ENCODE data around the gene CASKIN2. TPM values are rescaled to one million over a fixed set of nuclear protein-coding genes. Genes with fewer than 3 reads are reported as not detected.

The CASKIN2 gene, protein sequence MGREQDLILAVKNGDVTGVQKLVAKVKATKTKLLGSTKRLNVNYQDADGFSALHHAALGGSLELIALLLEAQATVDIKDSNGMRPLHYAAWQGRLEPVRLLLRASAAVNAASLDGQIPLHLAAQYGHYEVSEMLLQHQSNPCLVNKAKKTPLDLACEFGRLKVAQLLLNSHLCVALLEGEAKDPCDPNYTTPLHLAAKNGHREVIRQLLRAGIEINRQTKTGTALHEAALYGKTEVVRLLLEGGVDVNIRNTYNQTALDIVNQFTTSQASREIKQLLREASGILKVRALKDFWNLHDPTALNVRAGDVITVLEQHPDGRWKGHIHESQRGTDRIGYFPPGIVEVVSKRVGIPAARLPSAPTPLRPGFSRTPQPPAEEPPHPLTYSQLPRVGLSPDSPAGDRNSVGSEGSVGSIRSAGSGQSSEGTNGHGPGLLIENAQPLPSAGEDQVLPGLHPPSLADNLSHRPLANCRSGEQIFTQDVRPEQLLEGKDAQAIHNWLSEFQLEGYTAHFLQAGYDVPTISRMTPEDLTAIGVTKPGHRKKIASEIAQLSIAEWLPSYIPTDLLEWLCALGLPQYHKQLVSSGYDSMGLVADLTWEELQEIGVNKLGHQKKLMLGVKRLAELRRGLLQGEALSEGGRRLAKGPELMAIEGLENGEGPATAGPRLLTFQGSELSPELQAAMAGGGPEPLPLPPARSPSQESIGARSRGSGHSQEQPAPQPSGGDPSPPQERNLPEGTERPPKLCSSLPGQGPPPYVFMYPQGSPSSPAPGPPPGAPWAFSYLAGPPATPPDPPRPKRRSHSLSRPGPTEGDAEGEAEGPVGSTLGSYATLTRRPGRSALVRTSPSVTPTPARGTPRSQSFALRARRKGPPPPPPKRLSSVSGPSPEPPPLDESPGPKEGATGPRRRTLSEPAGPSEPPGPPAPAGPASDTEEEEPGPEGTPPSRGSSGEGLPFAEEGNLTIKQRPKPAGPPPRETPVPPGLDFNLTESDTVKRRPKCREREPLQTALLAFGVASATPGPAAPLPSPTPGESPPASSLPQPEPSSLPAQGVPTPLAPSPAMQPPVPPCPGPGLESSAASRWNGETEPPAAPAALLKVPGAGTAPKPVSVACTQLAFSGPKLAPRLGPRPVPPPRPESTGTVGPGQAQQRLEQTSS (N-terminal part only)
- 10 to 100 TPM; 27.2 to 31.2 (median 29.0) TPM for polyA plus RNA-seq (ENCODE audit: insufficient read length in 3 of 3)

DNA sequence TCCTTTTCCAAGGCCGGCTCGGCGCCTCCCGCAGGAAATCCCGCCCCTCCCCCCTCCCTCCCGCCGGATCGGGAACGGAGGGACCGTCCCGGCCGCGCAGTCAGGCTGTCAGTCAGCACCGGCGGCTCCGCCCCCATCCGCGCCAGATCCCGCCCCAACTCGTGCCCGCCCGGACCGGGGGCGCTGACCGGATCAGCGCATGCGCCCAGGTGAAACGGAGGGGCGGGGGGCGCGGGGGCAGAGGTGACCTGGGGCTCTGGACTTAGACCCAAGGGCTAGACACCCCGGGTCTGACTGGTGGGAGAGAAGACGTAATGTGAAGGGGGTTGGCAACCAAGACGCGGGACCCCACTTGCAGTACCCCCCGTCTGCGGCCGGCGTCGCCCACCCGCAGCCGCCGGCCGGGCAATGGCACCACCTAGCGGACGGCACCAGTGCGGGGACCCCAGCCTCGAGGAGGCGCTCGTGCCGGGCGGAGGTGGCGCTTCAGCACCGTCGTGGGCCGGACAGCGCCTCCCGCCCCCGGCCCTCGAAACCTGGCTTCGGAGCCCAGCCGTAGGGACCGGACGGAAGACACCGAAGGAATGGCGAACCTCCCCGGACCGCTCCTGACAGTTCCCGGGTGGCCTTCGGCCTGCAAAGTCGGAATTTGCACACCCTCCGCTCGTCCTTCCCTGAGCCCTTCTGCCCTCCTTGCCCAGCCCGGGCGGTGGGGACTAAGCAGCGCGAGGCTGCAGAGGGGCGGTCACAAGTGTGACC, at the start of gene CASKIN2:
CASKIN2 (minus strand) TSS at position 42 of the 759 bp plus-strand sequence. CDS start 1,733 bp downstream, outside the sequence.
- peak; percentile 83 to 87 (median 87) for DNase-seq (ENCODE audit: low read depth in 3 of 3, low spot score in 2 of 3)

DNA sequence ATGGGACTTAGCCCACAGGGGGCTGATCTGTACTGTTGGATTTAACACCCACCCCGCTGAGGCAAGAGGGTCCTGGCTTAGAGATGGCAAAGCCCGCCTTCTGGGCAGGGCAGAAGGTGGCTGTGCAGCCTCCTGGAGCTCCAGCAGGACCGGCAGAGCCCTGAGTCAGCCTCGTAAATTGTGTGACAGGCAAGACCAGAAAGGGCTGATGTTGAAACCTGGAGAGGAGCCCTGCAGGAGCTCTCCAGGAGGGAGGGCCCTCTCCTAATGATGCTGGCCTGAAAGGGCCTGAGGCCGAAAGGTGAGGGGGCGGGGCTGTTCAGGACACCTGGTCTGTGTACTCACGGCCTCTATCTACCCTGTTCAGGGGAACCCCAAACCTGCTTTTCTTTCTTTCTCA, 49.7 kb upstream of the CASKIN2 start:
- DNase-seq (ENCODE audit: low read depth in 3 of 3, low spot score in 2 of 3): no peak

DNA sequence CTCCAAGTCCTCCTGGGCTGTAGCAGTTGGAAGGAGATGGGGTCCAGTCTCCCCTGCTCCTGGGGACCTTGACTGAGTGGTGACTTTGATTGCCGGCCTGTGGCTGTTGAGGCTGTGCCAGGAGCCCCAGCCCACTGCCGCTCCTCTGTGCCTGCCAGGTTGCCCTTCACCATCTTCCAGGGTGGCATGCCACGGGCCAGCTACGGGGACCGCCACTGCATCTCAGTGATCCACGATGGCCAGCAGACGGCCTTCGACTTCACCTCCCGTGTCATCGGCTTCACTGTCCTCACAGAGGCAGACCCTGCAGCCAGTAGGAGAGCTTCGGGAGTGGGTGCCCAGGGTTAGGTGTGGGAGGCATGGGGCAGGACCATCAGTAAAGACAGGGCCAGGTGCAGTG, 48.9 kb upstream of the CASKIN2 start:
- DNase-seq (ENCODE audit: low read depth in 3 of 3, low spot score in 2 of 3): no peak

DNA sequence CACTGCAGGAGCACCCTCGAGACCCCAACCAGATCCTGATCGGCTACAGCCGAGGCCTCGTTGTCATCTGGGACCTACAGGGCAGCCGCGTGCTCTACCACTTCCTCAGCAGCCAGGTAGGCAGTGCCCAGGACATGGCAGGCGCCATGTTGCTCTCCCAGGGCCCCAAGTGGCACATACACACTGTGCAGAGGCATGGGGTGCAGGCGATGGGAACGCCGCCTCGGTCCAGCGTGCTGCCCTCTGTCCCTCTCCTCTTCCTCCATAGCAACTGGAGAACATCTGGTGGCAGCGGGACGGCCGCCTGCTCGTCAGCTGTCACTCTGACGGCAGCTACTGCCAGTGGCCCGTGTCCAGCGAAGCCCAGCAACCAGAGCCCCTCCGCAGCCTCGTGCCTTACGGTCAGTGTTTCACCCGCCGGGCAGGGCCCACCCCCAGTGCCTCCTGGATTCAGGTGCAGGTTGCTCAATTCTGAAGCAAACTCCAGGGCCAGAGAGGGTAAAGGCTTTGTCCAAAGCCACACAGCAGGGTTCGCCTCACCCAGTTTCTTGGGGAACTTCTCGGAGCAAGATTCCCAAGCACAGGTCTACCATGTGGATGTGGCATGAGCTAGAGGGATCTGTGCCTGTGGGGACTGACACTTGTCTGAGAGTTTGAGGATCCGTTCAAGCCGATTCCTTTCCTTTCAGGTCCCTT, 47.9 kb upstream of the CASKIN2 start:
- no peak for DNase-seq (ENCODE audit: low read depth in 3 of 3, low spot score in 2 of 3)

DNA sequence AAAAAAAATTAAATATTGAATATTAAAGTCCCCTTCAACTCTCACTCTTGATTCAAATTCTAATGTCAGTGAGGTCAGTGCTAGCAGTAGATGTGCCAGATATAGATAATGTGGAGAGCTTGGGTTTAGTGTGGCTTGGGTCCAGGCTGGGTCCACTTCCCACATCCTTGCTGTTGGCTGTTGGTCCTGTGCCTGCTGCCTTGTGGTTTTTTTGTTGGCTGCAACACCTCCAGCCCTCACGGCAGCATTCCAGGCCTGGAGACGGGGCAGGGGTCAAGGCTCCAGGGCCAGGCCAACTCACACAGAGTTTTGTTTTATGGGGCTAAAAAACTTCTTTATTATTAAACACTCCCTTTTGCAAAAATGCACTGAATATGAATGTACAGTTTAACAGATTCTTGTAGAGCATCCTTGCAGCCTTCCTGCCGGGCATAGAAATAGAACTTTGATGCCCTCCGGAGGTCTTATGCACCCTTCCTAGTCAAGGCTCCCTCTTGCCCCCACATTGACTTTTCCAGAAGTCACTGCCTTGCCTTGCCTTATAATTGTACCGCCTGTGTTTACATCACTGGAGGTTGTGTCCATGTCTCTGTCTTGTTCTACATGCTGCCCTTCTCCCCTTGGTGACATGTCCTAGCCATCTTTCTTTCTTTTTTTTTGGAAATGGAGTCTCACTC, 46.7 kb upstream of the CASKIN2 start:
- no peak for DNase-seq (ENCODE audit: low read depth in 3 of 3, low spot score in 2 of 3)

DNA sequence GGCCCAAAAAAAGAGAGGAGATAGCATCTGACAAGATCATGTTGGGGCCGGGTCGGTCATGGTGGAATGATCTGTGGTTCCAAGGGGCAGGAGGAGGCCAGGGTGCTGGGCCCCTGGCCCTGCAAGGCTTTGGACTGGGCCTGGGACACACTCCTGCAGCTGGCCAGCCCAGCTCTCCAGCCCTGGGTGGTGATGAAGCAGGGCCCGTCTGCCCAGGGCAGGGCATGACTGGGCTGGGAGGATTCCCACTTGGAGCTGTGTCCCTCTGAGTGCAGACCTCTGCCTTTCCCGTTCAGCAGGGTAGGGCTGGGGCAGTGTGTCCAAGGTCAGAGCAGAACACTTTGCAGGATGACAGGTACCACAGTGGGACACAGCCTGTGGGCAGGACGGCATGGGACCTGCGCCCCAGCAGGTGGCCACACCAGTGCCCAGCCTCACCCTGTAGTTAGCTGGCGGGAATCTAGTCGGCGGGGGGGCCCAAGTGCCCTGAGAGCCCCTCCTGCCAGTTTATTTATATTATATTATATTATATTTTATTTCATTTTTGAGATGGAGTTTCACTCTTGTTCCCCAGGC, 44.7 kb upstream of the CASKIN2 start:
- DNase-seq (ENCODE audit: low read depth in 3 of 3, low spot score in 2 of 3): no peak

DNA sequence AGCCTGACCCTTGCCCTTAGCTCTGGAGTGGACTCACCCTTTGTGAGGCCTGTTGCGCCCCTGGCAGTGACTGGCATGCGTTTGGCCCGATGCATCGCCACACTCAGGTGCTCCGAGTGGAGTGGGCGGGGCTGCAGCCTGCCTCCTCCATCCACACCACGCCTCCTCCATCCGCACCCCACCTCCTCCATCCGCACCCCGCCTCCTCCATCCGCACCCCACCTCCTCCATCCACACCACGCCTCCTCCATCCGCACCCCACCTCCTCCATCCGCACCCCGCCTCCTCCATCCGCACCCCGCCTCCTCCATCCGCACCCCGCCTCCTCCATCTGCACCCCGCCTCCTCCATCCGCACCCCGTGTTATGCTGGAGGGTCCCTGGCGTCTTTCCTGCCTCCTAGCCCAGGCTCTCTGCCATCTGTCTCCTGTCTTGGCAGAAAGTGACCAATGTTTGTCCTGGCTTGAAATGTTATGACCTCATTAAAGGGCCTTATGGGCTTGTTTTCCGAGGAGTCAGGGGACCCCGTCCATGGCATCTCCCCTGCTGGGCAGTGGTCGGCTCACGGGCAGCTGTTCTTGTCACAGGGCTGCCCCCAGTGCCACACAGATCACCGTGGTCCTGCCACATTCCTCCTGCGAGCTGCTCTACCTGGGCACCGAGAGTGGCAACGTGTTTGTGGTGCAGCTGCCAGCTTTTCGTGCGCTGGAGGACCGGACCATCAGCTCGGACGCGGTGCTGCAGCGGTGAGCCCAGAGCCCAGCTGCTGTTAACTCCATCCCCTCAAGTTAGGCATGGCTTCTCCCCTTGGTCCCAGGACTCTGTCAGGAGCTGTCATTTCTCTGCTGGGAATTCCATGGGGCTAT, 43.6 kb upstream of the CASKIN2 start:
- DNase-seq (ENCODE audit: low read depth in 3 of 3, low spot score in 2 of 3): no peak

DNA sequence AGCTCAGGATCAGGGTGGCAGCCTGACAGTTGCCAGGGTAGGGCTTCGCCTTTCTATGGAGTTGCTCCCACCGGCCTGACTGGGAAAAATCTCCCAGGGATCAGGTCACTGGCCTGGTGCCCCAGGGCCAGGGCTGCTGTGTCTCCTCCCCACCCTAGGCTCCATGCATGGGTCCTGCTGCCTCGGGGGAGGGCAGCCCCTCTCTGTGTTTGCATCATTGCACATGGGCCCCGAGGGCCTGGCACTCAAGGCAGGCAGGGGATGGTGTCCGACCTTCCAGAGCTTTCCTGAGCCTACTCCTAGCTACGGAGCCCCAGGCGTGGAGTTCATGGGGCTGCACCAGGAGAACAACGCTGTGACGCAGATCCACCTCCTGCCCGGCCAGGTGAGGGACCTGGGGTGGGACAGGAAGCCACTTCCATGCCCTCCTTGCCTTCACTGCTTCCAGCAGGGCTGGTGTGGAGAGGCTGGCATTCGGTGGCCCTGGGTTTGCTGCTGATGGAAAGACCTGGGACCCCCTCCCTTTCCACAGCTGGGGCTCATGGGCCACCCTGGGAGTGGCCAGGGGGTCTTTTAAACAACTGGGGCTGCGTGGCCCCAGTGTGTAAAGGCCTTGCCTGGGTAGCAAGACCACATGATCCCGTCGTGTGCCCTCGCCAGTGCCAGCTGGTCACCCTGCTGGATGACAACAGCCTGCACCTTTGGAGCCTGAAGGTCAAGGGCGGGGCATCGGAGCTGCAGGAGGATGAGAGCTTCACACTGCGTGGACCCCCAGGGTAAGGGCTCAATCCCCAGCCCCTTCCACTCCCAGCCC, 42.7 kb upstream of the CASKIN2 start:
- no peak for DNase-seq (ENCODE audit: low read depth in 3 of 3, low spot score in 2 of 3)

DNA sequence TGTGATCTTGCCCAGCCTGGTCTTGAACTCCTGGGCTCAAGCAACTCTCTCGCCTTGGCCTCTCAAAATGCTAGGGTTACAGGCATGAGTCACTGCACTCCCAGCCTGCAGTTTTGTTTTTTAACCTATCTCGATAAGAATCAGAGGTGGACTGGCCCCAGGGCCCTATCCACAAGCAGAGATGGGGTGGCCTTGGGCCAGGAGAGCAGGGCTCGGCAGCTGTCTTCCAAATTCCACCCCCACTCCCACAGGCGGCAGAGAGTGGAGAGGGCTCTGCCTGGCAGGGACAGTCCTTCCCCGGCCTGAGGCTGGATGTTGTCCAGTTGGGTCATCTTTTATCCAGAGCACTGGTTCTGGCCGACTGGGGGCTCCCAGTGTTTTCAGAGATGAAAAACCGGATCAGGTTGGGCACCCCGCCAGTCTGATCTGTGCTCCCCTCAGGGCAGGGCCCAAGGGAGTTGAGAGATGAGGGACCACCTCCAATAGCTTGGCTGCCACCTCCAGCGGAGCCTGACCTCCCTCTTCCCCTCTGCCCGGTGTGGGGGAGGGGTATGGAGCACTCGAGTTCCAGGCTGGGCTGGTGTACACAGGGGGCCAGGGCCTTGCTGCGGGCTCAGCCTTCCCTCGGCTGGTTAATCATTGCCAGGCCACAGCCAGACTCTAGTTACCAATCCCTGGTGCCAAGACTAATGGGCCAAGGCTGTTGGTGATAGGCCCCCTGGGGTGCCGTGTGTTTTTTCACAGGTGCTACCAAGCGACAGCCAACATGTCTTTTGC, 41.9 kb upstream of the CASKIN2 start:
- peak in 2 of 3 donors; percentile 62 to 82 for DNase-seq (ENCODE audit: low read depth in 3 of 3, low spot score in 2 of 3)

DNA sequence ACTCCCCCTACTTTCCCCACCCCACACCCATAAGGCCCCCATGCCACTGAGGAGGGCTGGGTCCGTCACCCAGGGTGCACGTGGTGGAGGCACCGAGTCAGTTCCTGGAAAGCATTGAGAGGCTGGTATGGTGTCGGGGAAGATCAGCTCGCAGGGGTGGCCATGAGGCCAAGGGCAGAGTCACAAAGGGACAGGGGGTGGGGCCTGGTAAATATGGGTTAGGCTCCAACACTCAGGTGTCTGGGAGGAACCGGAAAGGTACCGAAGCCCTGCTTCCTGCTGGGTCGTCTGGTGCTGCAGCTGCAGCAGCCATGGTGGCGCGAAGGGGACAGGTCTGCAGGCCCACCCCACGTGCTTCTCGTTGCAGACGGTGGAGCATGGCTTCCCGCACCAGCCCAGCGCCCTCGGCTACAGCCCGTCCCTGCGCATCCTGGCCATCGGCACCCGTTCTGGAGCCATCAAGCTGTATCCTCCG, 40.4 kb upstream of the CASKIN2 start:
- DNase-seq (ENCODE audit: low read depth in 3 of 3, low spot score in 2 of 3): no peak

DNA sequence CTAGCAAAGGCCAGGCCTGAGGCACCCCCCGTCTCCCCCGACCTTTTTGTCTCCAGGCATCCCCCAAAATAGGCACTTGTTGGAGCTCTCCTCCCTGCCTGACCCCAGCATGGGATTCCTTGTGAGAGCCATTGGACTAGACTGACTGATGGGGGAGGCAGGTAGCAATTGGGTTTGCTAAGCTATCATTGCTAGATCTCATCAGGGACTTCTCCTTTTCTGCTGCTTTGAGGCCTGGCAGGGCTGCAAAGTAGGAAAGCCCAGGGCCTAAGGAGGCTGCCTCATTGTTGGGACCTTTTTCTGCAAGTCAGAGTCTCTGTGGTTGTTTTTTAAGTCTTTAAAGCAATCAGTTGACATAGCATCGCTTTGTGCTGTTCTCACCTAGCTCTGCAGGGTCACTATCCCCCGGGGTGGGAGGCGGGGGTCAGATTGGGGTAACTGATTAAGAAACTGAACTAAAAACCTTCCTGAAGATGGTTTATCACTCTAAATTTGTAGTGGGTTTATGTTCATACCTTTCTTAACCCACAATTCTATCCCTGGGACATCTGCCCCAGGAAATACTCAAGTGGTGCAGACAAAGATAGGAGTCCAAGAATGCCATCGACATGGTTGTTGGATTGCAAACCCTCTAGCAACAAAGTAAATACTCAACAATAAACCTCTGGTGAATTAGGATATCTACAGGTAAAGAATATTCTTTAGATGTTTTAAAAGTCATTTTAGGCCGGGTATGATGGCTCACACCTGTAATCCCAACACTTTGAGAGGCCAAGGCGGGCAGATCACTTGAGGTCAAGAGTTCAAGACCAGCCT, 38.2 kb upstream of the CASKIN2 start:
- DNase-seq (ENCODE audit: low read depth in 3 of 3, low spot score in 2 of 3): no peak

DNA sequence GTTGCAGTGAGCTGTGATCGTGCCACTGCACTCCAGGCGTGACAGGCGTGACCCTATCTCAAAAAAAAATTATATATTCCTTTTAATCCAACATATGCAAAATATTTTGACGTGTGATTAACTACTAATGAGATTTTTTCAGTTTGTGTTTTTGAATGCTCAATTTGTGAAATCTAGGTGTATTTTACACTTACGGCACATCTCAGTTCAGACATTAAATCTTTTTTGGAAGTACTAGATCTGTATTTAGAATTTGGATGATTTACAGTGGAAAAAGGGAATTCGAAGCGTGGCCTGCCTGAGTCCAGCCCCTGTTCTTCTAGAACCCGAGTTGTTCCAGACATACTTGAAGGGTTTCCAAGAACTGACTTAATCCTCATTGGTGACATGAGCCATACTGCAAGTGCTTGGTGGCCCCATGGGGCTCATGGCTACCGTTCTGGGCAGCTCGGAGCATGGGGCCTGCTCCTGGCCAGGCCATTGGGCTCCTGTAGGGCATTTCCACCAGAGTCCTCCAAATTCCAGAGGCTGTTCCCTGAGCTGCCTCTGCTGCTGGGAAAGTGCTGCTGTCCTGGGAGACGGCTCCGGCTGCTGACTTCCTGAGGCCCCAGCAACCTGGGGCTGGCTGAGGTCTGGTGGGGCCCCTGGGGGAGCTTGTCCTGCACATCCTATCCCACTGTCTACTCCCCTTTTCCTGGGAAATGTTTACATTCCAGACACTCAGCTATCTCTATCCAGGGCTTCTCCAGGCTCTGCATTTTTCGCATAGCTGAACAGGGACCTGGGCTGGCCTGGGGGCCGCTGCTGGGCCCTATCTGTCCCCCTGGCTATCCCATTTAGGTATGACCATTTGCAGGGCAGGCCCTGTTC, 37.3 kb upstream of the CASKIN2 start:
- DNase-seq (ENCODE audit: low read depth in 3 of 3, low spot score in 2 of 3): no peak

DNA sequence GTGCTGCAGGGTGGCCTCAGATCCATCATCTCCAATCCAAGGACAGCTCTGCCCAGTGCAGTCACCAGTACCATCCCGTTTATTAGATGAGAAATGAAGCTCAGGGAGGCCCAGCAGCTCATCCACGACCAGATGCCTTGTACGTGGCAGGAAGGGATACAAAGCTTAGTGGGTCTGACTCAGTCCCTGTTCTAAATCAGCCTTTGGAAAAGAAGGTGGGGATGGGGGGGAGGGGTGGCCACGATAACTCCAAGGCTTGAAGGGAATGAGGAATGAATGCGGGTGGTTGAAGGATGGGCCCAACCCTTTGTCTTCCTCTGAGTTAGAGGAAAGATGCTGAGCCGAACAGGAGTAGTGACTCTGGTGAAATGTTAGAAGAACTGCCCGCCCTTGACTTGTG, 35.9 kb upstream of the CASKIN2 start:
- no peak for DNase-seq (ENCODE audit: low read depth in 3 of 3, low spot score in 2 of 3)

DNA sequence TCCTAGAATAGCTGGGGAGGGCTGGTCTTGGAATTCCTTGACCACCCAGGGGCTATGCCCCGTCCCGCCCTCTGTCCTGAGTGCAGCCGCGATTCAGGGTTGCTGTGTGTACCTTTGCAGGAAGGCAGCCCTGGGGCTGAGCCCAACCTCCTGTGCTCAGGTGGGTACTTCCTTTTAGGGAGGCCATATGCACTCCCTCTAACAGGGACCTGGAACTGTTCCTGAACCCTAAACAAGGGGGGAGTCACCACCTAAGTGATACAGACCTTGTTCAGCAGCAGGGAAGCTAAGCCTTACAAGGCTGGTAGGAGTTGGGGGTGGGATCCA, 34.8 kb upstream of the CASKIN2 start:
- DNase-seq (ENCODE audit: low read depth in 3 of 3, low spot score in 2 of 3): no peak
